ENCODE results near the gene TRPV2.

TRPV2 gene

DNA sequence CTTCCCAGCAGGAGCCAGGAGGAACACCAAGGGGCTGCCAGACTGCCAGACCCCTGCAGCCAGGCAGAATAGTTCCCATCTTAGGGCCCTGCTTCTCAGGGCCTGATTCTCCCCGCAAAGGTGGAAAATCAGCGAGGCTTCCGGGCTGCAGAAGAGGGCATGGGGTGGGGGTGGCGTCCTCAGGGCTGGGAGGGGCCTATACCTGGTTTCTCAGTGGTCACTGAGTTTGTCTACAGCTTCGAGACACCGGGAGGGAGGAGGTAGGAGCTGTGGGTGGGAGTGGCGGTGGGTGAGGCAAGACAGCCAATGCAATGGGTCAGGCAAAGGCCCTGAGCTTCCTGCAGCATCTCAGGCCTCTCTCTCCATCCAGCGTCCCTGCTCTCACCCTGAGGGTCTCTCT, 62.3 kb downstream of the TRPV2 start:
- no peak for DNase-seq

DNA sequence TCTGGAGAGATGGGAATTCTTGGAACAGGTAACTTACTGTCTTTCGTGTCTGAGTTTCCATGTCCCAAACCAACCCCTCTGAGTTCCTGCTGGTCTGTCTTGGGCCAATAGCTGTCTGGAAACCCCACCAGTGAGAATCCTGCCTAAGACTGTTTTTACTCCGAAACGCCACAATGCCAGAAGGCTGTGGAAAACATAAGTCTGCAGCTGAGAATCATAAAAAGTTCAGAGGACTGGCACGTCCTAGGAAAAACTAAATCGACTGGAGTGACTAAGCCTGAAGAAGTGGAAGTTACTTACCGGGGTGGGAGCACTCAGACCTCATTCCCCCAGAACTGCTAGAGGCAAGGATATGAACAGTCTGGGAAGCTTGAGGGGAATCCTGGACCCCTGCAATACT, 63.3 kb downstream of the TRPV2 start:
- no peak for DNase-seq

DNA sequence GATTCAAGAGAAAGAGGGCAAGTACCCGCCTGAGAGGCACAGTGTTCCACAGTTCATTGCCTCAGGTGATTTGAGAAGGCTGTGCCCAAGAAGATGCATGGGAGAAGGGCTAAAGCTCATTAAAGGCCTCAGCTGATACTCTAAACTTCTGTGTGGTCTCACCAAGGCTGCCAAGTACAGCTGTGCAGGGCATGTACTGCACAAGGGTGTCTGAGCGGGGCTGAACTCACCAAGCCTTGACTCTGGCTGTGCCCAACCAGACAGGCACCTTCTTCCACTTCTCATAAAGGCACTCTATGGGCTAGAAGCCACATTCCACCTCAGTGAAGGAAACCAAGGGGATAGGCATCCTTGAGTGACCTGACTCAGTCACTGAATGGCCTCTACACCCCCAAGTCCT, 63.9 kb downstream of the TRPV2 start:
- no peak for DNase-seq

DNA sequence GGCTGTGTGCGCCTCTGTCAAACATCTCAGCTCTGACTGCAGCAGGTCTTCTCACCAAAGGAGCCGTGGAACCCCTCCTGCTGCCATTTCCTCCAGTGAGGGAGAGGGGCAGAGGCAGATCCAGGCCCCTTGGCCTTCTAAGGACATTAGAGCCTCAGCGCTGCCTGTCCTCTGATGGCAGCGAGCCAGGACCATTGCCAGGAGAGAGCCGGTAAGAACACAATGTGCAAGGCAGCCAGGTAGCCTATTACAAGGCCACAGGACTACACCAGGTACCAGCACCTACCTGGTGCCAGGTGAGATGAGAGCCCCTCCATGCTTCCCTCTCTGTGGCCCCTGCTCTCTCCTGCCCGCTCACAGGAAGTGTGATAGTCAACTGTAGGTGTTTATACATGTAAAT, 65.6 kb downstream of the TRPV2 start:
- DNase-seq: no peak

DNA sequence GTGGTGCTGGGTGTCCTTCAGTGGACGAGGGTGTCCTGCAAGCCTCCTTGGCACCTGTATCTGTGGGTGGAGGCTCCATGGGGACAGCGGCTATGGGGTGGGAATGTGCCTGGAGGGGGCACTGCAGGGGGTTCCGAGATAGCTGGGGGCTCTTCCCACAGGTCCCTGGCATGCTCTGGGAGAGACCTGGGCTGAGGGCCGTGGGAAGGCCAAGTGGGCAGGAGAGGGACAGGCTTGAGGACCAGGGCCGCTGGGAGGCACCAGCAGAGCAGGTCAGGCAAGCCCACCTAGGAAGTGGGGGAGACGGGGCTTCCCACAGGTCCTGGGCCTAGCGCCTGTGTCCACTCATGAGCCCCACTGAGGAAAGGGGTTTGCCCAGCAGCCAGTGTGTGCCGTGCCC, 66.9 kb downstream of the TRPV2 start:
- DNase-seq: no peak

DNA sequence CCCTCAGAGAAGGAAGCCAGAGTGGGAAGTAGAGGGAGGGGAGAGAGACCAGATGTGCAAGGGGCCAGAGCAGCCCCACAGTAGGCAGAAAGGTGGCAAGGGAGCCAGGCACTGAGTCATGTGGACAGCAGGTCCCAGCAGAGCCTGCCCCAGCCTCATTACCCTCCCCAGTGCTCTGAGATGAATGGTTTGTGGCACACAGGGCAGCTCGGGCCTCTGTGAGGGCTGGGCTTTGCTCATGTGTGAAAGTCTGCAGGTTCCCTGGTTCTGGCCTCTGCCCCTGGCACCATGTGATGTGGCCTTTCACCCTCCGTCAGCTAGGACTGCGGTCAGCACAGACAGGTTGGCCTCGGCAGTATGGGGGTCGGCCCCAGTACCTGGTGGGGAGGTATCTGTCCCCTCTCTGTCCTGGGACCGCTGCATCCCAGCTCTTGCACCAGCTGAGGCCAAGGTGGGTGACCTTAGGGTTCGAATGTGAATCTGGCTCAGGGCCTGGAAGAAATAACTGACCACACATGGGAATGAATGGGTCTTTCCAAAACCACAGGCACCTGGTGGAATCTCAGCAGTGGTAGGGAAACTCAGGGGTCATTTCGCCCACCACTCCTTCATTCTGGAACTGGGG, 67.8 kb downstream of the TRPV2 start:
- no peak for DNase-seq

DNA sequence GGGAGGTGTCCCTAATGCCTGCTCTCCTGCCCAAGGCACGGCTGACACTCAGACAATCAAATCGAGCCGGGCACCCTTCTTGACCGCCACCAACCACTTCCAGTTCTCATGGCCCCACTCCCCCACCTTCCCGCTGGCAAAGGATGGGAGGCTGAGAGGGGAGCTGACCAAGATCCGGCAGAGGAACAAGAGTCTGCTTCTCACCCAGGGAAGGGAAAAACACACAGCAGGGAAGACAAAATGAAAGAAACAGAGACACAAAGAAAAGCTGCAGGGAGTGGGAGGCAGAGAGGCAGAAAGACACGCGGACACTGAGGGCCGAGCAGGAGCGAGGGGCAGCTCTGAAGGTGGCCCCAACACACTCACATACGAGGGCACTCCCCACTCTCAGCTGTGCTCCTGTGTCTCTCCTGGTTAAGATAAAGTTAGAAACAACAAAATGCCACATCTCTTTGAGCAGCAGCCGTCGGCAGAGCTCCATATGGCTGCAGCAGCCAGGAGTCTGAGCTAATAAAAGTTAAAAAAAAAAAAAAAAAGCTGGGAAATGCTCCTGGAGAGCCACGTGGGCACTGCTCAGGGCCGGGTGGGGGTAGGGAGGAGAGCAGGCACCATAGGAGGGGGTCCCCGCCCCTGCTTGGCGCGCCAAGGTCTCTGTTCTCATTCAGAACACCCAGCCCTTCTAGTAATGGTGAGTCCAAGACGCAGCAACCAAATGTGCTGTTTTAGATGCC, 69.2 kb downstream of the TRPV2 start:
- DNase-seq: no peak

Measured in suppressor macrophage treated with lipopolysaccharide for 4 hours (primary cell).